IMR-90 (cell line): ENCODE results near the gene DSC2. TPM values are rescaled to one million over a fixed set of nuclear protein-coding genes. Genes with fewer than 3 reads are reported as not detected.

ENCODE experiments used
- ATAC-seq: fragments of 200-7000 bp; cut with Tn5 transposase; 2 replicates; pipeline ENCODE4 v1.9.1; 2020; ENCODE audit warnings: low read depth, mild to moderate bottlenecking, moderate library complexity
- BruUV-seq: library from RNA; stranded (reverse); fragments of 400-500 nt; replicated peaks from 2 replicates; lab custom pipeline; 2021; lab: Mats Ljungman, UMichigan
- CTCF ChIA-PET: fragments of 300-600 bp; formaldehyde crosslinking; extraction: SDS; loops from one replicate; lab custom pipeline; 2021; ENCODE audit warnings: antibody characterized with exemption; lab: Yijun Ruan, JAX
- POLR2A ChIA-PET: fragments of 300-600 bp; sonication (Branson Sonifier 250); formaldehyde crosslinking; loops from one replicate; lab custom pipeline; 2022; ENCODE audit warnings: antibody characterized with exemption; ENCODE audit not compliant: unreplicated experiment; lab: Charles Lee
- DNase-seq: peaks from one replicate; pipeline ENCODE4 v3.0.0; 2013
- H2AFZ ChIP-seq: replicated peaks from 2 replicates; pipeline ENCODE3; 2013; ENCODE audit warnings: low read length, mild to moderate bottlenecking; ENCODE audit not compliant: poor library complexity
- H2AK5ac ChIP-seq: 2 replicates; pipeline ENCODE4 v1.6.1; 2013; ENCODE audit warnings: low read depth, low read length, inconsistent platforms
- H2AK9ac ChIP-seq: replicated peaks from 2 replicates; pipeline ENCODE3; 2013; ENCODE audit warnings: mild to moderate bottlenecking, low read depth, low read length, moderate library complexity; ENCODE audit not compliant: poor library complexity
- H2BK120ac ChIP-seq: 2 replicates; pipeline ENCODE4 v1.6.1; 2013; ENCODE audit warnings: low read depth, low read length, inconsistent platforms
- H2BK15ac ChIP-seq: 3 replicates; pipeline ENCODE4 v1.6.1; 2013; ENCODE audit warnings: low read depth, low read length, inconsistent platforms
- H2BK20ac ChIP-seq: 2 replicates; pipeline ENCODE4 v1.6.1; 2013; ENCODE audit warnings: low read depth, mild to moderate bottlenecking, inconsistent platforms, low read length, moderate library complexity
- H2BK5ac ChIP-seq: 2 replicates; pipeline ENCODE4 v1.6.1; 2013; ENCODE audit warnings: mild to moderate bottlenecking, low read depth, low read length, inconsistent platforms; ENCODE audit not compliant: poor library complexity, severe bottlenecking
- H3K14ac ChIP-seq: replicated peaks from 2 replicates; pipeline ENCODE4 v1.6.1; 2013; ENCODE audit warnings: low read depth, low read length, inconsistent platforms
- H3K18ac ChIP-seq: 2 replicates; pipeline ENCODE4 v1.6.1; 2013; ENCODE audit warnings: low read depth, low read length, control low read depth
- H3K23ac ChIP-seq: 2 replicates; pipeline ENCODE4 v1.6.1; 2013; ENCODE audit warnings: low read depth, low read length, inconsistent platforms
- H3K27ac ChIP-seq: 2 replicates; pipeline ENCODE4 v1.5.1; 2013; ENCODE audit warnings: mild to moderate bottlenecking, control low read depth, low read length; ENCODE audit not compliant: insufficient read depth
- H3K27me3 ChIP-seq: 2 replicates; pipeline ENCODE4 v1.6.1; 2013; ENCODE audit warnings: low read length; ENCODE audit not compliant: control insufficient read depth, insufficient read depth
- H3K36me3 ChIP-seq: 2 replicates; pipeline ENCODE4 v1.6.1; 2013; ENCODE audit warnings: low read length, mixed read lengths; ENCODE audit not compliant: control insufficient read depth, insufficient read depth
- H3K4ac ChIP-seq: 2 replicates; pipeline ENCODE4 v1.6.1; 2013; ENCODE audit warnings: low read depth, low read length, inconsistent platforms
- H3K4me1 ChIP-seq: 2 replicates; pipeline ENCODE4 v1.6.1; 2013; ENCODE audit warnings: low read length, mixed read lengths; ENCODE audit not compliant: control insufficient read depth, insufficient read depth
- H3K4me2 ChIP-seq: 2 replicates; pipeline ENCODE4 v1.6.1; 2013; ENCODE audit warnings: low read depth, mild to moderate bottlenecking, control low read depth, low read length, moderate library complexity
- H3K4me3 ChIP-seq: 2 replicates; pipeline ENCODE4 v1.5.1; 2013; ENCODE audit warnings: low read depth, mild to moderate bottlenecking, control low read depth, low read length, moderate library complexity; ENCODE audit not compliant: insufficient read depth
- H3K56ac ChIP-seq: 2 replicates; pipeline ENCODE4 v1.6.1; 2013; ENCODE audit warnings: low read length, inconsistent platforms; ENCODE audit not compliant: insufficient read depth; ENCODE audit errors: extremely low read depth
- H3K79me1 ChIP-seq, 2 experiments: 2 replicates each; pipeline ENCODE4 v1.6.1; 2013; ENCODE audit warnings: low read length in 2 of 2, inconsistent platforms in 1 of 2, low read depth in 1 of 2
- H3K9ac ChIP-seq: 2 replicates; pipeline ENCODE4 v1.6.1; 2013; ENCODE audit warnings: low read depth, low read length, control low read depth
- H3K9me1 ChIP-seq: 2 replicates; pipeline ENCODE4 v1.6.1; 2013; ENCODE audit warnings: low read length, inconsistent platforms; ENCODE audit not compliant: insufficient read depth
- H3K9me3 ChIP-seq: 2 replicates; pipeline ENCODE4 v1.6.1; 2013; ENCODE audit warnings: low read length; ENCODE audit not compliant: control insufficient read depth, insufficient read depth
- H4K20me1 ChIP-seq: 2 replicates; pipeline ENCODE4 v1.6.1; 2013; ENCODE audit warnings: low read length, inconsistent platforms; ENCODE audit not compliant: insufficient read depth
- H4K5ac ChIP-seq: 2 replicates; pipeline ENCODE4 v1.6.1; 2013; ENCODE audit warnings: mild to moderate bottlenecking, low read depth, low read length, control low read depth
- H4K8ac ChIP-seq, 2 experiments: 2 replicates each; pipeline ENCODE4 v1.6.1; 2013; ENCODE audit warnings: low read depth in 2 of 2, low read length in 2 of 2, control low read depth in 1 of 2, inconsistent platforms in 1 of 2
- H4K91ac ChIP-seq: 2 replicates; pipeline ENCODE4 v1.6.1; 2013; ENCODE audit warnings: low read depth, low read length, inconsistent platforms; ENCODE audit not compliant: insufficient read depth
- BHLHE40 ChIP-seq: fragments of 150-350 bp; IDR thresholded peaks from 2 replicates; pipeline ENCODE4 v1.6.1; 2016; ENCODE audit warnings: mild to moderate bottlenecking, low read depth, low read length
- CEBPB ChIP-seq: IDR thresholded peaks from 2 replicates; pipeline ENCODE4 v1.6.1; 2012; ENCODE audit warnings: low read depth, low read length, improper control_type of control experiment
- CHD1 ChIP-seq: IDR thresholded peaks from 2 replicates; pipeline ENCODE4 v1.6.1; 2012; ENCODE audit warnings: low read depth, low read length, improper control_type of control experiment
- FOS ChIP-seq: fragments of 150-350 bp; IDR thresholded peaks from 2 replicates; pipeline ENCODE4 v1.6.1; 2016; ENCODE audit warnings: low read depth, low read length
- MAFK ChIP-seq: IDR thresholded peaks from 2 replicates; pipeline ENCODE4 v1.6.1; 2012; ENCODE audit warnings: low read depth, low read length, improper control_type of control experiment
- MAZ ChIP-seq: IDR thresholded peaks from 2 replicates; pipeline ENCODE4 v1.6.1; 2012; ENCODE audit warnings: low read depth, mild to moderate bottlenecking, low read length, improper control_type of control experiment, moderate library complexity, borderline replicate concordance
- MXI1 ChIP-seq: IDR thresholded peaks from 2 replicates; pipeline ENCODE4 v1.6.1; 2012; ENCODE audit warnings: low read depth, mild to moderate bottlenecking, low read length, moderate library complexity, borderline replicate concordance
- NFE2L2 ChIP-seq: fragments of 150-350 bp; IDR thresholded peaks from 2 replicates; pipeline ENCODE4 v1.6.1; 2016; ENCODE audit warnings: low read depth, mild to moderate bottlenecking, low read length
- POLR2A ChIP-seq: IDR thresholded peaks from 2 replicates; pipeline ENCODE4 v1.6.1; 2012; ENCODE audit warnings: mild to moderate bottlenecking, low read depth, low read length
- RAD21 ChIP-seq: IDR thresholded peaks from 2 replicates; pipeline ENCODE4 v1.6.1; 2012; ENCODE audit warnings: low read length, improper control_type of control experiment
- RCOR1 ChIP-seq: IDR thresholded peaks from 2 replicates; pipeline ENCODE4 v1.6.1; 2012; ENCODE audit warnings: mild to moderate bottlenecking, low read length, improper control_type of control experiment; ENCODE audit not compliant: insufficient replicate concordance
- RFX5 ChIP-seq: IDR thresholded peaks from 2 replicates; pipeline ENCODE4 v1.8.0; 2012; ENCODE audit warnings: low read depth, mild to moderate bottlenecking, low read length, moderate library complexity
- SMC3 ChIP-seq: fragments of 150-350 bp; IDR thresholded peaks from 2 replicates; pipeline ENCODE4 v1.6.1; 2016; ENCODE audit warnings: low read depth, mild to moderate bottlenecking, antibody characterized with exemption, low read length, moderate library complexity
- WGBS, 2 experiments: methylation state at CpG; one replicate each; pipeline versions ENCODE4 v1.1.5 to v1.1.7; 2013; ENCODE audit warnings: missing lambda C conversion rate in 2 of 2; ENCODE audit not compliant: insufficient read length in 1 of 2; ENCODE audit errors: extremely low coverage in 2 of 2; 5-methylcytosine and 5-hydroxymethylcytosine counted together
- dilution Hi-C: fragments of 300-500 bp; cut with HindIII; formaldehyde crosslinking; loops from one replicate; pipeline ENCODE4 v1.14.3; 2018; ENCODE audit warnings: low sequenced_read_pairs; ENCODE audit not compliant: unreplicated experiment
- in situ Hi-C: fragments of 300-500 bp; cut with MboI; formaldehyde crosslinking; loops from 3 replicates; pipeline ENCODE4 v1.14.3; 2019; ENCODE audit warnings: low sequenced_read_pairs, inconsistent platforms, mixed read lengths
- intact Hi-C: fragments of 100-400 bp; cut with micrococcal nuclease; formaldehyde crosslinking; loops from 2 replicates; pipeline ENCODE4 v1.10.0; 2022
- polyA plus RNA-seq, 3 experiments: library from polyadenylated mRNA; depleted of rRNA; stranded (reverse); fragments of >200 nt; gene quantifications; 2 replicates each; pipeline ENCODE4 v1.2.3, GENCODE V29; 2012; ENCODE audit warnings: low replicate concordance in 1 of 3
- total RNA-seq: library from RNA; depleted of rRNA; stranded (reverse); fragments of >200 nt; gene quantifications from 2 replicates; pipeline ENCODE4 v1.2.3, GENCODE V29; 2012
- TF ChIP-seq, protein P1 (sequence below): fragments of 150-350 bp; IDR thresholded peaks from 2 replicates; pipeline ENCODE4 v1.6.1; 2016; ENCODE audit warnings: low read depth, mild to moderate bottlenecking, low read length, moderate library complexity, borderline replicate concordance
- TF ChIP-seq, protein P2 (sequence below): conservative IDR thresholded peaks from 2 replicates; pipeline ENCODE4 v1.5.1; 2012; ENCODE audit warnings: mild to moderate bottlenecking, low read depth, low read length, improper control_type of control experiment
- TF ChIP-seq, protein P3 (sequence below): fragments of 150-350 bp; IDR thresholded peaks from 2 replicates; pipeline ENCODE4 v1.6.1; 2017; ENCODE audit warnings: mild to moderate bottlenecking, antibody characterized with exemption, low read length, low read depth

The DSC2 gene
- total and polyA plus RNA-seq, 2 of the 4 experiments (the other 2 are of a cell fraction), result not detected

DNA sequence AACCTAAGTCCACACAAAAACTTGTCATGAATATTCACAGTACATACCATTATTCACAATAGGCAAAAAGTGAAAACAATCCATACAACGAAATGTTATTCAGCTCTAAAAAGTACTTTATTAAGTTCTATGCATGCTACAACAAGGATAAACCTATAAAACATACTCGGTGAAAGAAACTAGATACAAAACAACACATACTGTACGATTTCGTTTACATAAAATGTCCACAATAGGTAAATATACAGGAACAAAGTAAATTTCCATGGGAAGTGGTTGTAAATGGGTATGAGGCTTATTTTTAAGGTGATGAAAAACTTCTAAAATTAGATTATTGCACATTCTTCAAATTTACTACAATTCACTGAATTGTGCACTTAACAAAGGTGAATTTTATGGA, 67.7 kb downstream of the DSC2 start:
- H3K79me1 ChIP-seq, result no peaks in the 10 kb centered on the region
- ChIA-PET POLR2A (no interaction called here), CTCF (interaction anchor here (0.5 kb wide), 1 partner anchor 73 kb away, joined by 3 read pairs; no protein-coding TSS in a partner anchor)
- in situ Hi-C loops, result no loop called here
- no peak overlapping the region for H3K27ac ChIP-seq
- H3K14ac ChIP-seq, result no peak overlapping the region
- H2AK5ac ChIP-seq, result no peak overlapping the region
- no peak overlapping the region for H3K9ac ChIP-seq
- H2AK9ac ChIP-seq, result no peak overlapping the region
- H4K20me1 ChIP-seq, result no peaks in the 10 kb centered on the region
- no peak overlapping the region for H3K56ac ChIP-seq
- H4K91ac ChIP-seq, result no peak overlapping the region
- intact Hi-C loops, result no loop called here
- no peaks in the 10 kb centered on the region for H3K36me3 ChIP-seq
- no peak overlapping the region for H3K18ac ChIP-seq
- H2AFZ ChIP-seq, result no peak overlapping the region
- BruUV-seq, result no TSS peak
- no peaks in the 10 kb centered on the region for H3K4me1 ChIP-seq
- H2BK120ac ChIP-seq, result no peak overlapping the region
- H2BK5ac ChIP-seq, result no peak overlapping the region
- no peak overlapping the region for H3K4ac ChIP-seq
- no peak overlapping the region for H3K4me3 ChIP-seq
- H3K9me1 ChIP-seq, result no peaks in the 10 kb centered on the region
- H3K23ac ChIP-seq, result no peak overlapping the region
- no CpG with 5 or more reads among the region's 4 CpGs for WGBS, 2 experiments
- dilution Hi-C loops, result no loop called here
- TF ChIP-seq MXI1 (no peak), BHLHE40 (no peak), FOS (no peak), RFX5 (no peak), NFE2L2 (no peak), MAZ (no peak), MAFK (no peak), RCOR1 (no peak), CHD1 (no peak), CEBPB (no peak), POLR2A (no peak), SMC3 (no peak), RAD21 (no peak)
- TF ChIP-seq, protein P1, sequence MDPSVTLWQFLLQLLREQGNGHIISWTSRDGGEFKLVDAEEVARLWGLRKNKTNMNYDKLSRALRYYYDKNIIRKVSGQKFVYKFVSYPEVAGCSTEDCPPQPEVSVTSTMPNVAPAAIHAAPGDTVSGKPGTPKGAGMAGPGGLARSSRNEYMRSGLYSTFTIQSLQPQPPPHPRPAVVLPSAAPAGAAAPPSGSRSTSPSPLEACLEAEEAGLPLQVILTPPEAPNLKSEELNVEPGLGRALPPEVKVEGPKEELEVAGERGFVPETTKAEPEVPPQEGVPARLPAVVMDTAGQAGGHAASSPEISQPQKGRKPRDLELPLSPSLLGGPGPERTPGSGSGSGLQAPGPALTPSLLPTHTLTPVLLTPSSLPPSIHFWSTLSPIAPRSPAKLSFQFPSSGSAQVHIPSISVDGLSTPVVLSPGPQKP, result no peak
- TF ChIP-seq, protein P2, sequence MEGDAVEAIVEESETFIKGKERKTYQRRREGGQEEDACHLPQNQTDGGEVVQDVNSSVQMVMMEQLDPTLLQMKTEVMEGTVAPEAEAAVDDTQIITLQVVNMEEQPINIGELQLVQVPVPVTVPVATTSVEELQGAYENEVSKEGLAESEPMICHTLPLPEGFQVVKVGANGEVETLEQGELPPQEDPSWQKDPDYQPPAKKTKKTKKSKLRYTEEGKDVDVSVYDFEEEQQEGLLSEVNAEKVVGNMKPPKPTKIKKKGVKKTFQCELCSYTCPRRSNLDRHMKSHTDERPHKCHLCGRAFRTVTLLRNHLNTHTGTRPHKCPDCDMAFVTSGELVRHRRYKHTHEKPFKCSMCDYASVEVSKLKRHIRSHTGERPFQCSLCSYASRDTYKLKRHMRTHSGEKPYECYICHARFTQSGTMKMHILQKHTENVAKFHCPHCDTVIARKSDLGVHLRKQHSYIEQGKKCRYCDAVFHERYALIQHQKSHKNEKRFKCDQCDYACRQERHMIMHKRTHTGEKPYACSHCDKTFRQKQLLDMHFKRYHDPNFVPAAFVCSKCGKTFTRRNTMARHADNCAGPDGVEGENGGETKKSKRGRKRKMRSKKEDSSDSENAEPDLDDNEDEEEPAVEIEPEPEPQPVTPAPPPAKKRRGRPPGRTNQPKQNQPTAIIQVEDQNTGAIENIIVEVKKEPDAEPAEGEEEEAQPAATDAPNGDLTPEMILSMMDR, result no peak
- TF ChIP-seq, protein P3, sequence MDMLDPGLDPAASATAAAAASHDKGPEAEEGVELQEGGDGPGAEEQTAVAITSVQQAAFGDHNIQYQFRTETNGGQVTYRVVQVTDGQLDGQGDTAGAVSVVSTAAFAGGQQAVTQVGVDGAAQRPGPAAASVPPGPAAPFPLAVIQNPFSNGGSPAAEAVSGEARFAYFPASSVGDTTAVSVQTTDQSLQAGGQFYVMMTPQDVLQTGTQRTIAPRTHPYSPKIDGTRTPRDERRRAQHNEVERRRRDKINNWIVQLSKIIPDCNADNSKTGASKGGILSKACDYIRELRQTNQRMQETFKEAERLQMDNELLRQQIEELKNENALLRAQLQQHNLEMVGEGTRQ, result no peak
- H4K5ac ChIP-seq, result no peak overlapping the region
- H3K9me3 ChIP-seq, result no peaks in the 10 kb centered on the region
- no peak overlapping the region for H4K8ac ChIP-seq
- no peak overlapping the region for H2BK15ac ChIP-seq
- DNase-seq (no peak), ATAC-seq (no peak)
- H2BK20ac ChIP-seq, result no peak overlapping the region
- no peaks in the 10 kb centered on the region for H3K27me3 ChIP-seq
- no peak overlapping the region for H3K4me2 ChIP-seq
